Measurements from ENCODE around the gene ACCSL.

The ACCSL gene

DNA sequence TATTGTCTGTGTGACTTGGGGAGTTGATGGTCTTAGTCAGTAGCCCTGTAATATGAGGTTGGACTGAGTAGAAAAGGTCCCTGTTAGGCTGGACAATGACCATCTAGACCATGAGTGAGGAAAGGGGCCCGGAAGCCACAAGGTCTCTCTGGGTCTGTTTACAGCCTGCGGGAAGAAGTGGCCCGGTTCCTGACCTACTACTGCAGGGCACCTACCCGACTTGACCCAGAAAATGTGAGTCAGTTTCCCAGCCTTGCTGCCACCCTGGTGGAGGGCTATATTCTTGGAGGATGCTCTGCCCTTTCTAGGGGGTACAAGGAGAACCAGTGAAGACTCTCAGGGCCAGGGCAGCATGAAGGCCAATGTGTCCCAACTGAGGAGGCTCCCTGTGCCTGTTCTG, 3.4 kb downstream of the ACCSL start:
- no peak for DNase-seq (ENCODE audit: low read depth)
- no peak overlapping the region for H3K4me3 ChIP-seq (ENCODE audit: low read length)
- TF ChIP-seq, protein P1, sequence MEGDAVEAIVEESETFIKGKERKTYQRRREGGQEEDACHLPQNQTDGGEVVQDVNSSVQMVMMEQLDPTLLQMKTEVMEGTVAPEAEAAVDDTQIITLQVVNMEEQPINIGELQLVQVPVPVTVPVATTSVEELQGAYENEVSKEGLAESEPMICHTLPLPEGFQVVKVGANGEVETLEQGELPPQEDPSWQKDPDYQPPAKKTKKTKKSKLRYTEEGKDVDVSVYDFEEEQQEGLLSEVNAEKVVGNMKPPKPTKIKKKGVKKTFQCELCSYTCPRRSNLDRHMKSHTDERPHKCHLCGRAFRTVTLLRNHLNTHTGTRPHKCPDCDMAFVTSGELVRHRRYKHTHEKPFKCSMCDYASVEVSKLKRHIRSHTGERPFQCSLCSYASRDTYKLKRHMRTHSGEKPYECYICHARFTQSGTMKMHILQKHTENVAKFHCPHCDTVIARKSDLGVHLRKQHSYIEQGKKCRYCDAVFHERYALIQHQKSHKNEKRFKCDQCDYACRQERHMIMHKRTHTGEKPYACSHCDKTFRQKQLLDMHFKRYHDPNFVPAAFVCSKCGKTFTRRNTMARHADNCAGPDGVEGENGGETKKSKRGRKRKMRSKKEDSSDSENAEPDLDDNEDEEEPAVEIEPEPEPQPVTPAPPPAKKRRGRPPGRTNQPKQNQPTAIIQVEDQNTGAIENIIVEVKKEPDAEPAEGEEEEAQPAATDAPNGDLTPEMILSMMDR (conservative IDR thresholded peaks at IDR 0.05; ENCODE audit: low read length): no peak

GRCh38 chr11:44057340-44057739, 9.6 kb downstream of the ACCSL start:
- DNase-seq (ENCODE audit: low read depth): no peak
- TF ChIP-seq, protein P1 (conservative IDR thresholded peaks at IDR 0.05; ENCODE audit: low read length): no peak
- H3K4me3 ChIP-seq (ENCODE audit: low read length): no peak overlapping the region

- no peak overlapping the region for H3K4me3 ChIP-seq (ENCODE audit: low read length)
- no peak for DNase-seq (ENCODE audit: low read depth)
- TF ChIP-seq, protein P1 (conservative IDR thresholded peaks at IDR 0.05; ENCODE audit: low read length): no peak
Measured at GRCh38 chr11:44058275-44058674, 10.5 kb downstream of the ACCSL start.

DNA sequence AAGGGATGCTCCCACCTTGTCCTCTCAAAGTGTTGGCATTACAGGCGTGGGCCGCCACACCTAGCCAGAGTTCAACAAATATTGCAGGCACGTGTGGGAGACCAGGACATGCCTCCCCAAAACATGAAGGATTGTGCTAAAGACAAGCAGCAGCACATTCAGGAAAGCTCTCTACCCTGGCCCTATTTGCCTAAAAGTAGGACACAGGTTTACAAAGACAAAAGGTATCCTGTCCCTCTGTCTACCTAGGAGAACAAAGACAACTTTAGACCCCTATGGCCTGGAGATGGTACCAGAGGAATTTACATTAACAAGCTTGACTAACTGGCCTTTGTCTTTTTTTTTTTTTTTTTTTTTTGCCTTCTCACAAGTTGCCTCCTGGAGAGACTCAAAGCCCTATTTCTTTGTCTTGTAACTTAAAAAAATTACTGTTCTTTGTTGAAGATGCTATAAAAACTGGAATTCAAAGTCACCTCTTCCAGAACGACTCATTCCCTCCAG, 17.4 kb downstream of the ACCSL start:
- TF ChIP-seq, protein P1 (conservative IDR thresholded peaks at IDR 0.05; ENCODE audit: low read length): no peak
- DNase-seq (ENCODE audit: low read depth): peak; percentile 27
- H3K4me3 ChIP-seq (ENCODE audit: low read length): peak overlapping the region; percentile 77

- DNase-seq (ENCODE audit: low read depth): peak; percentile 97
- peak within 1 kb of the TSS; percentile 77 for H3K4me3 ChIP-seq (ENCODE audit: low read length)
- TF ChIP-seq, protein P1 (conservative IDR thresholded peaks at IDR 0.05; ENCODE audit: low read length): peak; percentile 66
Measured at GRCh38 chr11:44065841-44066731, 18.3 kb downstream of the ACCSL start, which contains the start of gene ACCS. Gene ACCS (plus strand): TSS chr11:44066270. CDS start chr11:44067628, 1,358 bp downstream.

DNA sequence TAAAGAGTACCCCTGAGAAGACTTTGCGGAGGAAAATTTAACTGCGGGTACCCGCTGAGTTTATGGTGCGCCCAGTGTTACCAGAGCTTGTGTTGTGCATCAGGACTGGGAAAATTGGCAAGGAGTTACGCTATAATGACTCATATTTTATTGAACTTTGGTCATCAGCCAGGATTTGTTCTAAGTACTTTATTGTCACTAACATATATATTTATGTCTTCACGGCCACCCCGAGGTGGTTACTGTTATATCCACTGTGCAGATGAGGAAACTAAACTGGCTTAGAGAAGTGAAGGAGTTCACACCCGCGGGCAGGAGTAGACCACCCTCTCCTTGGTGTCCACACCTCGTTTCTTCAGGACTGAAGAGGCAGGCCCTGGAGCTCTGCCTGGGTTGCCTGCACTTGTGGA, 19.0 kb downstream of the ACCSL start:
- DNase-seq (ENCODE audit: low read depth): peak; percentile 65
- TF ChIP-seq, protein P1 (conservative IDR thresholded peaks at IDR 0.05; ENCODE audit: low read length): no peak
- H3K4me3 ChIP-seq (ENCODE audit: low read length): peak overlapping the region; percentile 77

DNA sequence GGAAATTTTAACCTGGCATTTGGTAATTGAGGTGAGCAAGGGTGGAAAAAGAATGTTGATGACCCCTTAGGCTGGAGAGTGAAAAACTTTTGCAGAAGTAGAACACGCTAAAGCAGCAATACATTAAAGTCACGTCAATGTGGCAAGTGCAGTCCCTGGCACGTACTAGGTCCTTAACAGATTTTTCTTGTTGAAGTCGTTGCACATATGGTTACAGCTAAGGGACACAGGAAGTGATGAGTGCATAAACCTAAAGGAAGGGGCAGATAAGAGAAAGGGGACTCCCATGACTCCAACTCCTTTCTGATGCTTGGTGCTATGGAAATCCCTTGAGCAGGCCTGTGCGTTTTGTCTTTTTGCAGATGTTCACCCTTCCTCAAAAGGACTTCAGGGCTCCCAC, 19.5 kb downstream of the ACCSL start:
- DNase-seq (ENCODE audit: low read depth): no peak
- TF ChIP-seq, protein P1 (conservative IDR thresholded peaks at IDR 0.05; ENCODE audit: low read length): no peak
- H3K4me3 ChIP-seq (ENCODE audit: low read length): peak overlapping the region; percentile 77

Data from AG10803 (cell line).